Measurements from ENCODE around the gene GOLGA6L1.
"Not testable (repeated sequence)": the region's sequence is repeated elsewhere in the genome, so short reads cannot be mapped to it uniquely, and the experiment has no call there.

The GOLGA6L1 gene

GRCh38 chr15:23136722-23137121 lies at the start of gene GOLGA6L1:
TSS of gene GOLGA6L1 (minus strand) at chr15:23136822. CDS start at chr15:23136731, 91 bp downstream.
- not testable (repeated sequence) for DNase-seq (ENCODE audit: low spot score)

GRCh38 chr15:23181201-23181600 lies 44.6 kb upstream of the GOLGA6L1 start:
- DNase-seq (ENCODE audit: low spot score) = not testable (repeated sequence)

GRCh38 chr15:23180547-23180927 lies 43.9 kb upstream of the GOLGA6L1 start:
- not testable (repeated sequence) for DNase-seq (ENCODE audit: low spot score)

GRCh38 chr15:23179768-23180546 lies 43.3 kb upstream of the GOLGA6L1 start:
- not testable (repeated sequence) for DNase-seq (ENCODE audit: low spot score)

- DNase-seq (ENCODE audit: low spot score) = not testable (repeated sequence)
Measured at GRCh38 chr15:23176683-23177082, 40.1 kb upstream of the GOLGA6L1 start.

GRCh38 chr15:23175606-23176005 lies 39.0 kb upstream of the GOLGA6L1 start:
- not testable (repeated sequence) for DNase-seq (ENCODE audit: low spot score)

- not testable (repeated sequence) for DNase-seq (ENCODE audit: low spot score)
Measured at GRCh38 chr15:23174609-23175140, 38.1 kb upstream of the GOLGA6L1 start.

GRCh38 chr15:23132787-23133186 lies 3.8 kb downstream of the GOLGA6L1 start:
- not testable (repeated sequence) for DNase-seq (ENCODE audit: low spot score)

- DNase-seq (ENCODE audit: low spot score) = no peak
Measured at GRCh38 chr15:23118208-23118607, 18.4 kb downstream of the GOLGA6L1 start.

- no peak for DNase-seq (ENCODE audit: low spot score)
Measured at GRCh38 chr15:23095796-23096195, 40.8 kb downstream of the GOLGA6L1 start.

GRCh38 chr15:23083115-23083514 lies 53.5 kb downstream of the GOLGA6L1 start:
- DNase-seq (ENCODE audit: low spot score) = no peak

- not testable (repeated sequence) for DNase-seq (ENCODE audit: low spot score)
Measured at GRCh38 chr15:23081996-23082737, 54.5 kb downstream of the GOLGA6L1 start.

- DNase-seq (ENCODE audit: low spot score) = no peak
Measured at GRCh38 chr15:23081271-23081670, 55.4 kb downstream of the GOLGA6L1 start.

GRCh38 chr15:23079766-23080165 lies 56.9 kb downstream of the GOLGA6L1 start:
- DNase-seq (ENCODE audit: low spot score) = no peak
